ENCODE results near the gene ZNF735.

DNA sequence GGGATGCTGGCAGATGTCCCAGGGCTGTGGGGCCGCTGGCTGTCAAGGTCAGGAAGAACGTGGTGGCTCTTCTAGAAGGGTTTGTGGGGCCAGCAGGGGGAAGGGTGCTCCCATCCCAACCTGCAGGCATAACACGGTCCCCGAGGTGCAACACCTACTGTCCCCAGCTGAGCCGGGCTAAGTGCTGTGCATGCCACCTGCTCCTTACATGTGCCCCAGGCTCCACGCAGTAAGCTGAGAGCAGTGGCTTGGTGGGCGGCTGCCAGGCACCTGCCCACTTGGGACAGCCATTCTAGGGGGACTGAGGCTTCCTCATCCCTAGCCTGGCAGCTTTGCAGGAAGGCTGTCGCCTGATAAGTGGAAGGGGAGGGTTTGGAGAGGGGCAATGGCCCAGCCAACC, 14.2 kb upstream of the ZNF735 start:
- no peak for TF ChIP-seq YY1 (IDR thresholded peaks at IDR 0.05; ENCODE audit: low read depth)
- TF ChIP-seq CEBPB (IDR thresholded peaks at IDR 0.05), result no peak
- TF ChIP-seq RAD21 (IDR thresholded peaks at IDR 0.05; ENCODE audit: low read depth), result no peak
- TF ChIP-seq NFIC (IDR thresholded peaks at IDR 0.05), result no peak
- TF ChIP-seq EGR1 (IDR thresholded peaks at IDR 0.05), result no peak
- no peak for TF ChIP-seq TCF12 (IDR thresholded peaks at IDR 0.05; ENCODE audit: low read depth)
- TF ChIP-seq CREB1 (IDR thresholded peaks at IDR 0.05; ENCODE audit: low read depth), result no peak
- TF ChIP-seq, protein P1, sequence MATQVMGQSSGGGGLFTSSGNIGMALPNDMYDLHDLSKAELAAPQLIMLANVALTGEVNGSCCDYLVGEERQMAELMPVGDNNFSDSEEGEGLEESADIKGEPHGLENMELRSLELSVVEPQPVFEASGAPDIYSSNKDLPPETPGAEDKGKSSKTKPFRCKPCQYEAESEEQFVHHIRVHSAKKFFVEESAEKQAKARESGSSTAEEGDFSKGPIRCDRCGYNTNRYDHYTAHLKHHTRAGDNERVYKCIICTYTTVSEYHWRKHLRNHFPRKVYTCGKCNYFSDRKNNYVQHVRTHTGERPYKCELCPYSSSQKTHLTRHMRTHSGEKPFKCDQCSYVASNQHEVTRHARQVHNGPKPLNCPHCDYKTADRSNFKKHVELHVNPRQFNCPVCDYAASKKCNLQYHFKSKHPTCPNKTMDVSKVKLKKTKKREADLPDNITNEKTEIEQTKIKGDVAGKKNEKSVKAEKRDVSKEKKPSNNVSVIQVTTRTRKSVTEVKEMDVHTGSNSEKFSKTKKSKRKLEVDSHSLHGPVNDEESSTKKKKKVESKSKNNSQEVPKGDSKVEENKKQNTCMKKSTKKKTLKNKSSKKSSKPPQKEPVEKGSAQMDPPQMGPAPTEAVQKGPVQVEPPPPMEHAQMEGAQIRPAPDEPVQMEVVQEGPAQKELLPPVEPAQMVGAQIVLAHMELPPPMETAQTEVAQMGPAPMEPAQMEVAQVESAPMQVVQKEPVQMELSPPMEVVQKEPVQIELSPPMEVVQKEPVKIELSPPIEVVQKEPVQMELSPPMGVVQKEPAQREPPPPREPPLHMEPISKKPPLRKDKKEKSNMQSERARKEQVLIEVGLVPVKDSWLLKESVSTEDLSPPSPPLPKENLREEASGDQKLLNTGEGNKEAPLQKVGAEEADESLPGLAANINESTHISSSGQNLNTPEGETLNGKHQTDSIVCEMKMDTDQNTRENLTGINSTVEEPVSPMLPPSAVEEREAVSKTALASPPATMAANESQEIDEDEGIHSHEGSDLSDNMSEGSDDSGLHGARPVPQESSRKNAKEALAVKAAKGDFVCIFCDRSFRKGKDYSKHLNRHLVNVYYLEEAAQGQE (IDR thresholded peaks at IDR 0.05; ENCODE audit: low read depth), result no peak

Measured in Ishikawa (cell line).